Stimulated activated effector memory CD8-positive, alpha-beta T cell treated with anti-CD3 and anti-CD28 coated beads, Interleukin-12 subunit alpha, Interleukin-12 subunit beta, amount 100 ng/mL, for 72 hours (primary cell): ENCODE data around the gene SOS2.

Experiments used
- ATAC-seq: fragments of 150-1000 bp; cut with Tn5 transposase; 2 replicates; pipeline ENCODE4 v1.10.0; 2021
- DNase-seq, 2 donors: peaks; one replicate each; pipeline ENCODE4 v3.0.0; 2021 to 2022; ENCODE audit warnings: low spot score in 2 of 2
- H3K27ac Mint-ChIP-seq: one replicate; pipeline ENCODE4 v1.8.0; 2022; ENCODE audit warnings: mild to moderate bottlenecking, mixed read lengths
- H3K36me3 Mint-ChIP-seq: one replicate; pipeline ENCODE4 v1.8.0; 2022; ENCODE audit warnings: mild to moderate bottlenecking, mixed read lengths
- H3K4me1 Mint-ChIP-seq: one replicate; pipeline ENCODE4 v1.8.0; 2022; ENCODE audit warnings: mixed read lengths
- H3K4me3 Mint-ChIP-seq: one replicate; pipeline ENCODE4 v1.8.0; 2022; ENCODE audit warnings: mild to moderate bottlenecking, mixed read lengths
- H3K9me3 Mint-ChIP-seq: one replicate; pipeline ENCODE4 v1.8.0; 2022; ENCODE audit warnings: mixed read lengths

The SOS2 gene

DNA sequence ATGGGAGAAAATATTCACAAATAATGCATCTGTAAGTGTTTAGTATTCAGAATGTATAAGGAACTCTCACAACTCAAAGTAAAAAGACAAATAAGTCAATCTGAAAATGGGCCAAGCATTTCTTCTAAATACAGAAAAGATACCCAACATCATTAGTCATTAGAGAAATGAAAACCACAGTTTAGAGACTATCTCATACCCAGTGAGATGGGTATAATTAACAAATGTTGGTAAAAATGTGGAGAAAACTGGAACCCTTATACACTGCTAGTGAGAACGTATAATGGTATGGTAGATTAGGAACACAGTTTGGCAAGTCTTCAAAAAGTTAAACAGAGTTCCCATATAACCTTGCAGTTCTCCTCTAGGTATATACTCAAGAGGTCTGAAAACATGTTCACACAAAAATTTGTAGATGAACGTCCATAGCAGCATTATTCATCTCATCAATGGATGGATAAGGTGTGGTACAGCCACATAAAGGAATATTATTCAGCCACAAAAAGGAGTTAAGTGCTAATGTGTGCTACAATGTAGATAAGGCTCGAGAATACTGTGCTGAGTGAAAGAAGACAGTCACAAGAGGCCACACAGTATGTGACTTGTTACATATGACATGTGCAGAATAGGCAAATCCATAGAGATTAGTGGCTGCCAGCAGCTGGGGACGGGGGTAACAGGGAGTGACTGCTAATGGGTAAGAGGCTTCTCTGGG lies 120.9 kb downstream of the SOS2 start:
- Mint-ChIP-seq H3K4me1 (peaks cover 23% of the 10 kb centered on the region), H3K4me3 (peak overlapping the region; percentile 22), H3K36me3 (peaks cover 89% of the 10 kb centered on the region), H3K27ac (peak overlapping the region; percentile 54), H3K9me3 (no peaks in the 10 kb centered on the region)
- ATAC-seq (peak; percentile 77), DNase-seq (no peak)

DNA sequence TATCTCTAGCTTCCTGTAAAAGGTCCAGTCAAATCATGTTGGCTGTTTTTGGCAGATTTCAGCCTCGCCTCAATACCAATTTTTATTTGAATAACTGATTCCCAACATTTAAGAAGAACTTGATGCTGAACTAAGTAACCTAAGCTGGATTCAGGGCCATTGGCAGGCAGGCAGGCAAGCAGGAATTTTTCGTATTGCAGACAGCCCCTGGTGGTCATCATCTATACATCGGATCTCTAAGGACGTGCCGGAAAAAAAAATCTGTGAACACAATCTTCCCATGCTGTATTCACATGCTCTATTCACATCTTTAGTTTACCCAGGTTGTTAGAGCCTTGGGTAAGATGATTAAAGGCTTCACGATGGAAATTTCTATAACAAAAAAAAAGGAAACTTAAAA lies 122.0 kb downstream of the SOS2 start:
- ATAC-seq: no peak
- DNase-seq: no peak
- Mint-ChIP-seq H3K4me3 (no peak overlapping the region), H3K27ac (no peak overlapping the region), H3K9me3 (no peaks in the 10 kb centered on the region), H3K36me3 (peaks cover 78% of the 10 kb centered on the region), H3K4me1 (peaks cover 18% of the 10 kb centered on the region)

DNA sequence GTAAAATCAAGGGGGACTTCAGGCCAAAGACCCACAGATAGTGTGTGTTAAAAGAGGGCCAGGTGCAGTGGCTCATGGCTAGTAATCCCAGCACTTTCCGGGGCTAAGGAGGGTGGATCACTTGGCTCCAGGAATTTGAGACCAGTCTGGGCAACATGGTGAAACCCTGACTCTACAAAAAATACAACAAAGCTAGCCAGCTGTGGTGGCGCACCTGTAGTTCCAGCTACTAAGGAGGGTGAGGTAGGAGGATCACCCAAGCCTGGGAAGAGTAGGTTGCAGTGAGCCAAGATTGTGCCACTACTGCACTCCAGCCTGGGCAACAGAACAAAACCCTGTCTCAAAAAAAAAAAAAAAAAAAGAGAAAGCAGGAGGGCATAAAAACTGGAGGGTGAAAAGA lies 123.5 kb downstream of the SOS2 start:
- DNase-seq (no peak), ATAC-seq (no peak)
- peak overlapping the region; percentile 50 for H3K27ac Mint-ChIP-seq
- peaks cover 63% of the 10 kb centered on the region for H3K36me3 Mint-ChIP-seq
- no peak overlapping the region for H3K4me3 Mint-ChIP-seq
- peaks cover 25% of the 10 kb centered on the region for H3K4me1 Mint-ChIP-seq
- no peaks in the 10 kb centered on the region for H3K9me3 Mint-ChIP-seq

DNA sequence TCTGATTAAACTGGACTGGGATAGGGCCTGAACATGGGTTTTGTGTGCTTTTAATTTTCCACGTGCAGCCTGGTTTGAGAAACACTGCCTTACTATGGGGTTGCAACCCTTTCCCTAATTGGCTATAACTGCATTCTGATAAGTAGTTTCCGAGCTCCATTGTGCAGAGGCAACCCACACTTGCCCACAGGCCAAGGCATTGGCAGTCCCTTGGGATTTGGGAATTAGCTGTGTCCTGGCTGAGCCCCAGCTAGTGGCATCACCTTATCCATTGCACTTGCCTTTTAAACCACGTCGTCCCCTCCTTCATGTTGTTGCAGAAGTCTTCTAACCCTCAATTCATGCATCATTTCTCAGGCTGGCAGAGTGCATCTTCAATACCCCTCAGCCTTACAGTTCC lies 125.2 kb downstream of the SOS2 start:
- DNase-seq (no peak), ATAC-seq (no peak)
- peak overlapping the region; percentile 50 for H3K27ac Mint-ChIP-seq
- no peak overlapping the region for H3K4me3 Mint-ChIP-seq
- no peaks in the 10 kb centered on the region for H3K9me3 Mint-ChIP-seq
- peaks cover 20% of the 10 kb centered on the region for H3K4me1 Mint-ChIP-seq
- H3K36me3 Mint-ChIP-seq: peaks cover 46% of the 10 kb centered on the region

DNA sequence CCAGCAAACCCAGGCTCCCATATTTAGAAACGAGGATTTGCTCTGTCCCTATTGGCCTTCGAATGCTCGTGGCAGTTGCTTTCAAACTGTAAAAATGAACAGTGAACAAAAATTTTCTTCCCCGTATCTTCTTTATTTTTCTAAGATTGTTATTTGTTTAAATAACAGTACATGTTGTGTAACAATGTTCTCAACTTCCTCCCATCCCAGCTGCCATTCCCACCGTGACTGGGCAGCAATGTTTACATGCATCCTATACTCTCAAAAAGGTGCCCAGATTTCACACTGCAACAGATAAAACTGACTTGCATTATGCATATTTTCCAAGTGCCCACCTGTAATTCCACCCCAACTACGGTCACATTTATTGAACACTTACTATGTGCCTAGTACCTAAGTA lies 127.8 kb downstream of the SOS2 start:
- peak overlapping the region; percentile 81 for H3K27ac Mint-ChIP-seq
- no peaks in the 10 kb centered on the region for H3K9me3 Mint-ChIP-seq
- DNase-seq: no peak
- peaks cover 20% of the 10 kb centered on the region for H3K36me3 Mint-ChIP-seq
- no peak for ATAC-seq
- peak overlapping the region; percentile 60 for H3K4me3 Mint-ChIP-seq
- H3K4me1 Mint-ChIP-seq: peaks cover 22% of the 10 kb centered on the region

DNA sequence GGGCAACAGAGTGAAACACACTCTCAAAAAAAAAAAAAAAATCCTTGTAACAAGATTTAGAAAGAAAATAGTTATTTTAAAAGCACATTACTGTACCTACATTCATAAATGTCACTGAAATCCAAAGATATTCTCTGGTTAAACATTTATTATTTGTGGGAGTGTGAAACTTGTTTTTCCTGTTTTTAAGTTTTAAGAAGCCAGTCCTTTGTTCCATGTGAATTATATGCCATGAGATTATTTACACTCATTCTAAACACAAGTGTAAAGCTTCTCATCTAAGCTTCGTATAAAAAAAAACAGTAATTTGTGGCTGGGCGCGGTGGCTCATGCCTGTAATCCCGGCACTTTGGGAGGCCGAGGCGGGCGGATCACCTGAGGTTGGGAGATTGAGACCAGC lies 130.0 kb downstream of the SOS2 start:
- DNase-seq: no peak
- Mint-ChIP-seq H3K4me1 (peaks cover 30% of the 10 kb centered on the region), H3K27ac (no peak overlapping the region), H3K4me3 (no peak overlapping the region), H3K9me3 (no peaks in the 10 kb centered on the region), H3K36me3 (peaks cover 1% of the 10 kb centered on the region)
- ATAC-seq: no peak

DNA sequence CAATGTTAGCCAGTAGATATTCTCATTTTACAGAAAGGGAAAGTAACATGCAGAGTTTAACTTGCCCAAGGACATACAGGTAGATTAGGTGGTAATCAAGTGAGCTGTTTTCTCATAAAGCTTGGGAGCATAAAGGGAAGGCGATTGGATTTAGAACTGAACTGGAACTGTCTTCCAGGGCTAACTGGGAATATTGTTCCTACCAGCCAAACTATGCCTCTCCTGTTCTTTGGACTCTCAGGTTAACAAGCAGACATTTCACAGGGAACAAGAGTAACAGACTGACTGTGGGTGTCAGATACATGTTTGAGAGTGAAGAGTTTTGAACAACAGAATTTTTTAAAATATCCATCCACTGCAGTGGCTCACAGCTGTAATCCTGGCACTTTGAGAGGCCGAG lies 130.6 kb downstream of the SOS2 start:
- Mint-ChIP-seq H3K4me3 (no peak overlapping the region), H3K4me1 (peaks cover 37% of the 10 kb centered on the region), H3K36me3 (peaks cover 2% of the 10 kb centered on the region), H3K27ac (no peak overlapping the region), H3K9me3 (no peaks in the 10 kb centered on the region)
- DNase-seq (no peak), ATAC-seq (no peak)

DNA sequence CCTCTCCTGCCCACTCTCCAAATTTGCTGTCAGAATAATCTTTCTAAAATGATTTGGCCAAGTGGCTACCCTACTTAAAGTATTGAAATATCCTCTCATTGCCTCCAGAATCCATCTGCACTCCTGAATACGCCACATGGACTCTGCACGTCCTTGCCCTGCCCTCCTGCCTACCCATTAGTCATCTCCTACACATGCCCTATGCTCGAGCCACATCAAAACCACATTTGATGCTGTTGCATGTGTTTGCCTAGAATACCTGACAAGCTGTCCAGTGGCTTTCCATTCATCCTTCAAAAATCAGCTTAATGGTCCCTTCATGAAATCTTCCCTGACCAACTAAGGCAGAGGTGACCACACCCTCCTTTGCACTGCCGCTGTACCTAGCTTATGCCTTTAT lies 132.0 kb downstream of the SOS2 start:
- Mint-ChIP-seq H3K4me1 (peaks cover 41% of the 10 kb centered on the region), H3K9me3 (no peaks in the 10 kb centered on the region), H3K27ac (no peak overlapping the region), H3K4me3 (no peak overlapping the region), H3K36me3 (peaks cover 5% of the 10 kb centered on the region)
- peak; percentile 63 for ATAC-seq
- no peak for DNase-seq

DNA sequence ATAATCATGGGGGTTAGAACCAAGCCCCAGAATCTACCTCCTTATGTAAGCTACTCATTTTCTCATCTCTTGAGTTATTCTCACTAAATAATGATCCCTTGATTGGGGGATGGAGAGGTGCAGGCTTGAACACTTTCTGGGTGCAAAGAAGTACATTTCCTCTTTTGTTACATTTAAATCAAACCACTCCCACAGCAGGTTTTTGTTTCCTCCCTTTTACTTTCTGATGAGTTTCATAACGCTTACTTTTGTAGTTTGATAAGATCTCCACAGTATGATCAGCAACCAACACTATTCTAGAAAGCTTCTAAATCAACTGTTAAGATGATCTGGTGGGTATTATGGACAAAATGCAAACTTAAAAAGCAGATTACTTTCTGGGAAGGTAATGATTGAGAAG lies 135.5 kb downstream of the SOS2 start:
- peaks cover 5% of the 10 kb centered on the region for H3K36me3 Mint-ChIP-seq
- H3K4me3 Mint-ChIP-seq: peak overlapping the region; percentile 11
- H3K9me3 Mint-ChIP-seq: no peaks in the 10 kb centered on the region
- H3K27ac Mint-ChIP-seq: peak overlapping the region; percentile 36
- peaks cover 51% of the 10 kb centered on the region for H3K4me1 Mint-ChIP-seq
- ATAC-seq (peak; percentile 67), DNase-seq (no peak)

DNA sequence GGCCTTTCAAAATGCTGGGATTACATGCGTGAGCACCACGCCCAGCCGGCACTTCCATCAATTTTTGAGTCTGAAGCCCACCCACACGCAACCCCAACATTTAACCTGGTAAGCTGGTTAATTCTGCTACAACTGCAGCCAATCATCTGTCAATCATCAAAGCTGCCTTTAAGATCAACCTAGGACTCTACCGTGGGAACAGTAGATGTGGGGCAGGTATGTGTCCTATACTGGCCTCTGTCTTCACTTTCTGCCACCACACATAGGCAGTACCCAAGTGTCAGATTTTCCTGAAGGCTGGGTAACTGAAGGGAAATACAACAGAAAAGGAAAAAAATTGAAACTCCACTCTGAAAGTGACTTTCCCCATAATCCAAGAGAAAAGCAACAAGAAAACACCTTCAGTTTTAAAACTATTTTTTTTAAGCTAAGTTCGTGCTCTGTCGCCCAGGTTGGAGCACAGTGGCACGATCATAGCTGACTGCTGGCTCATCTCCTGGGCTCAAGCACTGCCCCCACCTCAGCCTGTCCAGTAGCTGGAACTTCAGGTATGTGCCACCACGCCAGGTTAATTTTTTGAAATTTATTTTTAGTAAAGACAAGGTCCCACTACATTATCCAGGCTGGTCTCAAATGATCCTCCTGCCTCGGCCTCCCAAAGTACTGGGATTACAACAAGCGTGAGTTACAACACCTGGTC lies 137.2 kb downstream of the SOS2 start:
- no peak for DNase-seq
- H3K27ac Mint-ChIP-seq: no peak overlapping the region
- no peaks in the 10 kb centered on the region for H3K9me3 Mint-ChIP-seq
- H3K36me3 Mint-ChIP-seq: peaks cover 11% of the 10 kb centered on the region
- H3K4me3 Mint-ChIP-seq: no peak overlapping the region
- no peak for ATAC-seq
- peaks cover 50% of the 10 kb centered on the region for H3K4me1 Mint-ChIP-seq

DNA sequence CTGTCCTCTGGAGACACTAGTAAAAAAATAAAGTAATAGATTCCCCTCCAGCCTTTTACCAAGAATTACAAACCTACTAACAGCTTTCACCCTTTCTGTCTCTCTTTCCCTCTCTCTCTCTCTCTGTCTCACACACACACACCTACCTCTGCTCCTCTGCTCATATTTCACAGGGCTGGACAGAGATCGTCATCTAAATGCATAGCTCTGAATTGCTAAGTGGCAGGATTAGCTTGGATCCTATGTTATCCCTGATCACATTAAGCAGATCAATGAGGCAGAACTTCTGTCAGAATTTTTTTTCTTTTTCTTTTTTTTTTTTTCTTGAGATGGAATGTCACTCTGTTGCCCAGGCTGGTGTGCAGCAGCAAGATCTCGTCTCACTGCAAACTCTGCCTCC lies 137.9 kb downstream of the SOS2 start:
- Mint-ChIP-seq H3K27ac (no peak overlapping the region), H3K4me3 (no peak overlapping the region), H3K36me3 (peaks cover 11% of the 10 kb centered on the region), H3K9me3 (no peaks in the 10 kb centered on the region), H3K4me1 (peaks cover 53% of the 10 kb centered on the region)
- DNase-seq: no peak
- no peak for ATAC-seq

DNA sequence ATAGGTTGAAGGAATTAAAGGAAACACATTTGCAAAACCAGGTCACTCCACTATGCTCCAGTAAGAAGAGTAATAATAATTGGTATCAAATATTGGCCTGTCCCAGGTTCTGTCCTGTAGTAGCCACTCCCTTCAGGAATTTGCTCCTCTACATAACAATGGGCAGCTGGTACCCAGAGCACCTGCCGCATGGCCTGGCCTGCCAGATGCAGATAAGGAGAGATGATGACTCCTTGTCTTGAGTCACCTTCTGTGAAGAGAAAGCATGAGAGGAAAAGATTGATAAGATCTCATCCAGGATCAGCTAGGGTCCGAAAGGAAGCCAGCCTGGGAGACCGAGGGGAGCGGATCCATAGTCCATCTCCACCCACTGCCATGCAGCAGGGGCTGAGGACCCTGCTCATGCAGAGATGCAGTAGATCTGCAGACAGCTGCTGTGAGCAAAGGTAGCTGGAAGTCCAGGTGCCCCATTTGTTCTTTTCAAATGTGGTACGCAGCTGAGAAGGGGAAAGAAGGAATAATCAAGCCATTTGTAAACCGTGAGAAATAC lies 139.3 kb downstream of the SOS2 start:
- peaks cover 11% of the 10 kb centered on the region for H3K36me3 Mint-ChIP-seq
- no peak for ATAC-seq
- H3K9me3 Mint-ChIP-seq: no peaks in the 10 kb centered on the region
- peaks cover 65% of the 10 kb centered on the region for H3K4me1 Mint-ChIP-seq
- H3K27ac Mint-ChIP-seq: peak overlapping the region; percentile 23
- no peak for DNase-seq
- H3K4me3 Mint-ChIP-seq: no peak overlapping the region

DNA sequence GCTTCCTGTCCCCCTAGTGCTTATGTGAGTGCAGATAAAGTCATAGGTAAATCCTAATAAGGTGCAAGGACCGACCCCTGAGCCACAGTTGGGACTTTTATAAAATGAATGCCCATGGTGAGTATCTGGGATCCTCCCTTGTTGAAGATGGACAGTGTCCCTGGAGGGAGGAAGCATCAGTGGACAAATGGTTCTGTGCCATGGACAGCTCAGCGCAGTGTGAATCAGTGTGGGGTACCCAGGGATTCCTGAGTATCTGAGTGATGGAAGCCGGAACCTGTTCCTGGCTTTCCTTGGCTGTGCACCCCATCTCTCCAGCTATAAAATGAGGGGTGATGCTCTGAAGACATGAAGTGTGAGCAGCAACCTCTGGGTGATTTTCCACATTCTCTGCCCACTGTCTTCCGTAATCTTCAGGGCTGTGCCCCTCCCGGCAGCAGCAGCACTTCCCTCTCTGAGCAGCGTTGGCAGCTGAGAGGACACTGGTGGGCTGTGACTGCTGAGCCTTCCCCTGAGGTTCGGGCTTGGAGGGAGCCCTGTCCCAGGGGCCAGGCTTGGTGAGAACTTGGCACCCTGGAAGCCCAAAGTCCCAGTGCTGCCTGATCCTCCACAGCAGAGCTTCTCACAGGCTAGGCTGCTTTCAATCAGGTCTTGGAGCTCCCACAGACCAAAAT lies 140.0 kb downstream of the SOS2 start:
- Mint-ChIP-seq H3K36me3 (peaks cover 11% of the 10 kb centered on the region), H3K9me3 (no peaks in the 10 kb centered on the region), H3K4me3 (no peak overlapping the region), H3K27ac (peak overlapping the region; percentile 23), H3K4me1 (peaks cover 61% of the 10 kb centered on the region)
- ATAC-seq (no peak), DNase-seq (no peak)

DNA sequence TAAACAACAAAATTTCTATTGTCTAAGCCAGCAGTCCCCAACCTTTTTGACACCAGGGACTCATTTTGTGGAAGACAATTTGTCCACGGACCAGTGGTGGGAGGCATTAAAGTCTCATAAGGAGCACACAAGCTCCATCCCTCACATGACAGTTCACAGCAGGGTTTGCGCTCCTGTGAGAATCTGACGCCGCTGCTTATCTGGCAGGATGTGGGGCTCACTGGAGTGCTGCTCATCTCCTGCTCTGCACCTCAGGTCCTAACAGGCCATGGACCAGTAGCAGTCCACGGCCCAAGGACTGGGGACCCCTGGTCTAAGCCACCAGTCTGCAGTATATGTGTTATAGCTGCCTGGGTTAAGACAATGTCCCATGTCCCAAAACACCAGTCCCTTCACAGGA lies 142.2 kb downstream of the SOS2 start:
- no peak overlapping the region for H3K27ac Mint-ChIP-seq
- peaks cover 72% of the 10 kb centered on the region for H3K4me1 Mint-ChIP-seq
- H3K4me3 Mint-ChIP-seq: no peak overlapping the region
- no peaks in the 10 kb centered on the region for H3K9me3 Mint-ChIP-seq
- H3K36me3 Mint-ChIP-seq: peaks cover 17% of the 10 kb centered on the region
- DNase-seq (no peak), ATAC-seq (no peak)

DNA sequence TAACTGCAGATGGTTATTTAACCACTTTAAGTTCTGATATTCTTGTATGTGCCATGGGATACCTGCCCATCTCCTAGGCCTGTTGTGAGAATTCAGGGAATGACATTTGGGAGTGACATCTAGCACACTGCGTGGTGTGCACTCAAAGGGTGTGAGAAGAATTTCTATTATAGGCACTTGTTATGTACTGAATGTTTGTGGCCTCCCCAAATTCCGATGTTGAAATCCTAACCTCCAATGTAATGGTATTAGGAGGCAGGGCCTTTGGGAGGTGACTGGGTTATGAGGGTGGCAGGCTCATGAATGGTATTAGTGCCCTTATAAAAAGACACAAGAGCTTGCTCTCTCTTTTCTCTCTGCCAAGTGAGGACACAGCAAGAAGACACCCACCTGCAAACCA lies 142.6 kb downstream of the SOS2 start:
- DNase-seq (no peak), ATAC-seq (no peak)
- no peak overlapping the region for H3K27ac Mint-ChIP-seq
- peaks cover 72% of the 10 kb centered on the region for H3K4me1 Mint-ChIP-seq
- peaks cover 18% of the 10 kb centered on the region for H3K36me3 Mint-ChIP-seq
- H3K9me3 Mint-ChIP-seq: no peaks in the 10 kb centered on the region
- H3K4me3 Mint-ChIP-seq: no peak overlapping the region
